ENCODE results near the gene CD99L2. TPM values are rescaled to one million over a fixed set of nuclear protein-coding genes. Genes with fewer than 3 reads are reported as not detected.
"Not testable (repeated sequence)": the region's sequence is repeated elsewhere in the genome, so short reads cannot be mapped to it uniquely, and the experiment has no call there.

The CD99L2 gene
- total and polyA plus RNA-seq, 2 donors = 24.8 to 54.4 TPM

DNA sequence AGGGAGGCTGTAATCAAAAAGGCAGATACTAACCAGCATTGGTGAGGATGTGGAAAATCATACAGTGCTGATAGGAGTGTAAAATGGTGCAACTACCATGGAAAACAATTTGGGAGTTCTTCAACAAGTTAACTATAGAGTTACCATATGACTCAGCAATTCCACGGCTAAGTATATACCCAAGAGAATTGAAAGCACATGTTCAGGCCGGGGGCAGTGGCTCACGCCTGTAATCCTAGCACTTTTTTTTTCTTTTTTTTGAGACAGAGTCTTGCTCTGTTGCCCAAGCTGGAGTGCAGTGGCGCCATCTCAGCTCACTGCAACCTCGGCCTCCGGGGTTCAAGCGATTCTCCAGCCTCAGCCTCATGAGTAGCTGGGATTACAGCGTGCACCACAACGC, 15.0 kb upstream of the CD99L2 start:
- no peak overlapping the region for H3K27ac ChIP-seq (ENCODE audit: low read depth)
- H3K4me3 ChIP-seq (ENCODE audit: low read depth, low read length) = no peak overlapping the region
- 83% methylated on average over 9 of the region's 9 CpGs for WGBS
- DNase-seq (ENCODE audit: extremely low spot score) = no peak
- H3K36me3 ChIP-seq (ENCODE audit: insufficient read depth) = no peaks in the 10 kb centered on the region
- H3K4me1 ChIP-seq (ENCODE audit: insufficient read depth) = no peaks in the 10 kb centered on the region

DNA sequence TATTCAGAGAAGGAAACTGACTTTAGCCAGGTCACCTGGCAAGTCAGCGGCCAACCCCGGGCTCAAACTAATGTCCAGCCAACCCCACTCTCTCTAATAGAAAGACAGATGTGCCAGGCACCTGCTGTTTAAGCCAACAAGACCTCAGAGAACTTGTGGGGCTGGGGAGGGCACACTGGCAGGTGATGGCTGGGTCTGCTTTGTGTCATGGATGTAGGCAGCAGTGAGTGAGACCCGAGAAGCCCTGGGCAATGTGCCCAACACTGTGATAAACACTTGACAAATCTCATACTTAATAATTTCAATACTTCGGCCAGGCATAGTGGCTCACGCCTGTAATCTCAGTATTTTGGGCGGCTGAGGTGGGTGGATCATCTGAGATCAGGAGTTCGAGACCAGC, 9.0 kb upstream of the CD99L2 start:
- Histone ChIP-seq H3K4me1 (ENCODE audit: insufficient read depth) (no peaks in the 10 kb centered on the region), H3K27ac (ENCODE audit: low read depth) (no peak overlapping the region), H3K4me3 (ENCODE audit: low read depth, low read length) (no peak overlapping the region), H3K36me3 (ENCODE audit: insufficient read depth) (no peaks in the 10 kb centered on the region)
- no peak for DNase-seq (ENCODE audit: extremely low spot score)
- WGBS = 64% methylated on average over 7 of the region's 7 CpGs

DNA sequence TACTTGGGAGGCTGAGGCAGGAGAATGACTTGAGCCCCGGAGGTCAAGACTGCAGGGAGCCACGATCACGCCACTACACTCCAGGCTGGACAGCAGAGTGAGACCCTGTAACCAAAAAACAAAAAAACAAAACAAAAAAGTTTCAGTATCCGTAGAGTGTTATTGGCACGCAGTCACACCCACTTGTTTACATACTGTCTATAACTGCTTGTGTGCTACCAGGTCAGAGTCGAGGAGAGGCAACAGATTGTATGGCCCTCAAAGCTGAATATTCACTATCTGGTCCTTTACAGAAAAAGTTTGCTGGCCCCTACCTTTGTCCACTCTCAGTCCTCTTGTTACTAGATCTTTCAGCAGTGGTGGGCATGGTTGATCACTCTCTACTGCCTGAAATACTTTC, 8.2 kb upstream of the CD99L2 start:
- H3K27ac ChIP-seq (ENCODE audit: low read depth) = no peak overlapping the region
- DNase-seq (ENCODE audit: extremely low spot score) = no peak
- H3K4me3 ChIP-seq (ENCODE audit: low read depth, low read length) = no peak overlapping the region
- WGBS = 83% methylated on average over 6 of the region's 6 CpGs
- H3K4me1 ChIP-seq (ENCODE audit: insufficient read depth) = no peaks in the 10 kb centered on the region
- H3K36me3 ChIP-seq (ENCODE audit: insufficient read depth) = no peaks in the 10 kb centered on the region

DNA sequence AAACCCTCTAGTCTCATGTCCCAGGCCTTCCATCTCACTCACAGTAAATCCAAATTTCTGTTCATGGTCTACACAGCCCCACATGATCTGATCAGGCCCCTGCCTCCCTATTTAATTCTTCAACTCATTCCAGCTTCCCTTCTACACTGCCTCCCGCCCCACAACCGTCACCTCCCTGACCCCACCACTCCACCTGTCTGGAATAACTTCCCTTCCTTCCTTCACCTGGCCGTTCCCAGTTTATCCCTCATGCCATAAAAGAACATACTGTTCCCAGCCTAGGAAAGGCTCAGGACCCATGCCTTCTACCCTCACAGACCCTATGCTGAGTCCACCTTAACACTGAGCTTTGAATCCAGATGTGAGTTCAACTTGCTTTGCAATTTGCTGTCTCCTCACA, 6.8 kb upstream of the CD99L2 start:
- DNase-seq (ENCODE audit: extremely low spot score) = no peak
- 75% methylated on average over 3 of the region's 3 CpGs for WGBS
- Histone ChIP-seq H3K4me3 (ENCODE audit: low read depth, low read length) (no peak overlapping the region), H3K36me3 (ENCODE audit: insufficient read depth) (no peaks in the 10 kb centered on the region), H3K27ac (ENCODE audit: low read depth) (no peak overlapping the region), H3K4me1 (ENCODE audit: insufficient read depth) (no peaks in the 10 kb centered on the region)

DNA sequence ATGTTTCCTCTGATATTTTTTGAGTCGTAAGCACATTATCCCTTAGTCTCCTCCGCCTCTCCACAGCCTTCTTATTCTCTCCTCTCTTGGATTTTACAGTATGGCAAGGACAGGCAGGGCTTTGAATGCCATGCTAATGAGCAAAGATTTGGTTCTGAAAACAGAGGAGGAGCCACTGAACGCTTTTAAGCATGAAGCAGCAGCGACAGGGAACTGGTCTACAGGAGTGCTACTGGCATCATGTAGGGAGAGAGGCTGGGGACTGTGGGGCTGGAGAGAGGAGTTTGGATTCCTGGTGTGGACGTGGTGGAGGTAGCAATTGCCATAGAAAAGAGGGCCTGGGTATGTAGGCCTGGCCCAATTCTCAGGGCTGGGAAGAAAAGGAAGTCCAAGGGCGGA, 4.6 kb upstream of the CD99L2 start:
- H3K36me3 ChIP-seq (ENCODE audit: insufficient read depth) = no peaks in the 10 kb centered on the region
- H3K4me3 ChIP-seq (ENCODE audit: low read depth, low read length) = no peak overlapping the region
- H3K4me1 ChIP-seq (ENCODE audit: insufficient read depth) = no peaks in the 10 kb centered on the region
- no peak for DNase-seq (ENCODE audit: extremely low spot score)
- 58% methylated on average over 6 of the region's 6 CpGs for WGBS
- no peak overlapping the region for H3K27ac ChIP-seq (ENCODE audit: low read depth)

DNA sequence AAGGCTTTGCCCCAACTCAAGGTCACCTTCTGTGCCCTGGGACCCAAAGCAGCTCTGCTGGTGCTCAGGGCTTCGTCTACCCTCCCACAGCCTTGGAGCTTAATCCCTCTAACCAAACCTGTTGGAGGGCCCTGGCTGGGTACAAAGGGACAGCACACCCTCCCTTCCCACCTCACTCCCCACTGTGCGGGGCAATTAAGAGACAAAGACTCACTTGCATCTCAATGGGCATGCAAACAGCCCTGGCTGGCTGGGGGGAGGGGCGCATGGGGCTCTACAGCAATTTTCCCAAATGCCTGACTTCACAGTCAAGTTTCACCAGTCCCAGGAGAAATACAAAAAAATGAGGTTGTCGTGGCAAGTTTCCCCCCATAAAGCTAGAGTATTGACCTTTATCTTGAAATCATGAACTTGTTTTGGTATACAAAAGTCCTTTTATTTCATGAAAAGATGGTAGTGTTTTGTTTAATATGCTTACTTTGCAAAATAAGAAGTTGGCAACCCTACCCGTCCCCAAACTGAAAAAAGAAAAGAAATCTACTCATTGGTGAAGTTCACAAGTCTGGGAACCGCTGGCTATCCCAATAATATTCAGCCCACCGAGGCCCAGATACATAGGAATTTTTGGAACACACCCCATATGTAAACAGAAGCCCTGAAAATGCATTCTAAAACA, 4.1 kb upstream of the CD99L2 start:
- no peak for DNase-seq (ENCODE audit: extremely low spot score)
- H3K36me3 ChIP-seq (ENCODE audit: insufficient read depth) = no peaks in the 10 kb centered on the region
- no peak overlapping the region for H3K4me3 ChIP-seq (ENCODE audit: low read depth, low read length)
- H3K4me1 ChIP-seq (ENCODE audit: insufficient read depth) = no peaks in the 10 kb centered on the region
- WGBS = 50% methylated on average over 7 of the region's 7 CpGs
- H3K27ac ChIP-seq (ENCODE audit: low read depth) = no peak overlapping the region

DNA sequence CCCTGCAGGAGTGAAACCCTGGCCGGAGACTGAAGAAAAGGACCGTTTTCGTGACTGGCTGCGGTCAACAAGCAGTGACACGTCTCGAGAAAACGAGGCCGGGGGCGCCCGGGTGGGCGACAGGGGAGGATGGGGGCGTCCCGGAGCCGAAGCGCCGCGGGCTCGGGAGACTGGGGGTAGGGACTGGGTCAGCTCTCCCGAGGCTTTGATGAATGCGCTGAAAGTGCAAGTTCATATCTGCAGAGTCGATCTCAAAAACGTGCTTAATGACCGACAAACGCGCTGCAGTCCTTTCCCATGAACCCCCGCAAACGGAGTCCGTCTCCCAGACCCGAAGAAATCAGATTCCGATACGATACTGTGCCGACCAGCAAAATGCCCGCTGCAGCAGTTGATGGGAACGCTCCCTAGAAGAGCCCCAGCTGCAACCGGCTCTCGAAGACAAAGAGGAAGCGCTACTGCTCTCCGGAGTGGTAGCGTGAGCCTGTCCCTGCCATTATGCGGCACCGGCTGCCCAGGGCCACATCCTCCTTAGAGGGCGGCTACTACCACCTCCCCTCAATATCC, 806 bp upstream of the CD99L2 start:
- under 1% methylated on average over 42 of the region's 42 CpGs for WGBS
- no peaks in the 10 kb centered on the region for H3K4me1 ChIP-seq (ENCODE audit: insufficient read depth)
- H3K27ac ChIP-seq (ENCODE audit: low read depth) = peak overlapping the region; percentile 38
- DNase-seq (ENCODE audit: extremely low spot score) = no peak
- no peaks in the 10 kb centered on the region for H3K36me3 ChIP-seq (ENCODE audit: insufficient read depth)
- H3K4me3 ChIP-seq (ENCODE audit: low read depth, low read length) = peak overlapping the region; percentile 80

DNA sequence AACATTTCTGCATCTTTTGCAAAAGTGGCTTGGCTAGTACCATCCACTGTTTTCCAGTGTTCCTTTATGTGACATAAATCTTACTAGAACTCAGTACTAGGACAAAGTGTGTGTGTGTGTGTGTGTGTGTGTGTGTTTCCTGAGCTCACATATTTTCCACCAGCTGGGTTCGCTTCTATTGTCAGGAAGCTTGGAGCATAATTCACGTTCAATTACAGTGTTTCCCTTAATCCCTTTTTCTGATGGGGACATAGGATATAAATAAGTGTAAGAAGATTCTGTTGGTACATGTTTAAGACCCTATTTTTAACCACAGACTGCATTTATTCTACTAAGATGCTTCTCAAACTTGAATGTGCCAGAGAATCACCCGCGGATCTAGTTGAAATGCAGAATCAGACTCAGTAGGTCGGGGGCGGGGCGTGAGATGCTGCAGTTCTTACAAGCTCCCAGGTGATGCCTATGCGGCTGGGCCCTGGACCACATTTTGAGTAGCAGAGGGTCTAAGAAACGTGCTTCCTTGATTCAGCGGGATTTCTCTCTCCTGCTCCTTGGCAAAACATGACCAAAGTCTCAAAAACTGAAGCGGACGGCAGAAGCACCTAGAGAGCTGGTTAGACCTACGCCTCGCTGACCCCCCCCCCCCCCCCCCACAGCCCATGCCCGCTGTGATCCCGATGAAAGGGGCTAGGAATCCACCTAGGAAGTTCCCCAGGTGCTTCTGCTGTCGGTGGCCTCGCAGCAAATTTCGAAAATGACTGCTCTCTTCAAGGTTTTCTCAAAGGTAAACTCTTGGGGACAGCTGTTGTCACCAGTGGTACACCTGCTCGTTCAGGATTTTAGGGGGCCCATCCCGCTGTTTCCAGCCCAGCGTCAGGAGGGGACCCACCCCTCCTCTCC, 797 bp downstream of the CD99L2 start:
- Histone ChIP-seq H3K4me3 (ENCODE audit: low read depth, low read length) (peak overlapping the region; percentile 80), H3K27ac (ENCODE audit: low read depth) (peak overlapping the region; percentile 59), H3K4me1 (ENCODE audit: insufficient read depth) (no peaks in the 10 kb centered on the region), H3K36me3 (ENCODE audit: insufficient read depth) (no peaks in the 10 kb centered on the region)
- WGBS = 3% methylated on average over 22 of the region's 22 CpGs
- no peak for DNase-seq (ENCODE audit: extremely low spot score)

DNA sequence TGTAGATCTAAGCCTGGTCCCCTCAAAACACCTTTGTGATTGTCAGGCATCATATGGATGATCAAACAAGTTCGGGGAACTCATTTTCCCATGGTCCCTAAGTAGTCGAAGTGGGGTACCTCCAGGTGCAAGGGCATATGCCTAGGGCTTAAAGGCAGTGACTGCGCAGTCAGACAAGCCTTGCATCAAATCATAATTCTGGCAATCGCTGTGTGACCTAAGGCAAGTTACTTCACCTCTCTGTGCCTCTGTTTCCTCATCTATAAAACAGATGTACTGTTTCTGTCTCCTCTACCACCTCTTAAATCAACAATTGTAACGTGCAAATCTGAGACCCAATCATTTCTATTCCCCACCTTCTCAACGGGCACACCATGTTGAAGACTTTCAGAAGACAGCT, 1.8 kb downstream of the CD99L2 start:
- H3K36me3 ChIP-seq (ENCODE audit: insufficient read depth) = no peaks in the 10 kb centered on the region
- 93% methylated on average over 6 of the region's 6 CpGs for WGBS
- no peak for DNase-seq (ENCODE audit: extremely low spot score)
- no peak overlapping the region for H3K27ac ChIP-seq (ENCODE audit: low read depth)
- H3K4me1 ChIP-seq (ENCODE audit: insufficient read depth) = no peaks in the 10 kb centered on the region
- no peak overlapping the region for H3K4me3 ChIP-seq (ENCODE audit: low read depth, low read length)

DNA sequence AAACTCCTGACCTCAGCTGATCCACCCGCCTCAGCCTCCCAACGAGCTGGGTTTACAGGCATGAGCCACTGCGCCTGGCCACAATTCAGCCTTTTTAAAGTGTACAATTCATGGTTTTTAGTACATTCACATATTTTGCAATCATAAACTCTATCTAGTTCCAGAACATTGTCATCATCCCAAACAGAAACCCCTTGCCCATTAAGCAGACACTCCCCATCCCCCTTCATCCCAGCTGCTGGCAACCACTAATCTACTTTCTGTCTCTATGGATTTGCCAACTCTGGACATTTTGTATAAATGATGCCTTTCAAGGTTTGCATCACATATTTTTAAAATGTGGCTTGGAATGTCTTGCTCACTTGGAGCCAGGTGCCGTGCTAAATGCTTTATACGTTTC, 4.5 kb downstream of the CD99L2 start:
- H3K4me1 ChIP-seq (ENCODE audit: insufficient read depth) = no peaks in the 10 kb centered on the region
- WGBS = 94% methylated on average over 5 of the region's 5 CpGs
- no peak for DNase-seq (ENCODE audit: extremely low spot score)

DNA sequence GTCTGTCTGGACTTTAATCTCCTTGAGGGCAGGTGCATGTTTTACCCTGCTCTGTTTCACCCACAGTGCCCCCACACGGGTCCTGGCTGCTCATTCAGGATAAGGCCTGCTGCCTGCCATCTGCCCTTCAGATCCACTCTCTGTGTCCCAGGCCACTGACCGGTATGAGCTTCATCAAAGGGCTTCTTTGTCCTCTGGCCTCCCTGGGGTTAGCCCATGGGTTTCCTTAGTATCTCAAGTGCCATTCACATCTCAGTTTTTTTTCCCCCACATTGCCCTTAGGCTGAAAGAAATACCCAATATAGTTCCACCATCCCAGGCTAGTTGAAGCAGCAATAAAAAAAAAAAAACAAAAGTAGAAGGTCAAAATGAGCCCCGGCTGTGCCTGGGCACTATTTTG, 9.3 kb downstream of the CD99L2 start:
- WGBS = 78% methylated on average over 3 of the region's 3 CpGs
- Histone ChIP-seq H3K27ac (ENCODE audit: low read depth) (no peak overlapping the region), H3K36me3 (ENCODE audit: insufficient read depth) (no peaks in the 10 kb centered on the region), H3K4me1 (ENCODE audit: insufficient read depth) (no peaks in the 10 kb centered on the region), H3K4me3 (ENCODE audit: low read depth, low read length) (no peak overlapping the region)
- DNase-seq (ENCODE audit: extremely low spot score) = no peak

More for the DNA sequence above, 4.5 kb downstream of the CD99L2 start:
- Histone ChIP-seq H3K27ac (ENCODE audit: low read depth) (no peak overlapping the region), H3K36me3 (ENCODE audit: insufficient read depth) (no peaks in the 10 kb centered on the region), H3K4me3 (ENCODE audit: low read depth, low read length) (no peak overlapping the region)

DNA sequence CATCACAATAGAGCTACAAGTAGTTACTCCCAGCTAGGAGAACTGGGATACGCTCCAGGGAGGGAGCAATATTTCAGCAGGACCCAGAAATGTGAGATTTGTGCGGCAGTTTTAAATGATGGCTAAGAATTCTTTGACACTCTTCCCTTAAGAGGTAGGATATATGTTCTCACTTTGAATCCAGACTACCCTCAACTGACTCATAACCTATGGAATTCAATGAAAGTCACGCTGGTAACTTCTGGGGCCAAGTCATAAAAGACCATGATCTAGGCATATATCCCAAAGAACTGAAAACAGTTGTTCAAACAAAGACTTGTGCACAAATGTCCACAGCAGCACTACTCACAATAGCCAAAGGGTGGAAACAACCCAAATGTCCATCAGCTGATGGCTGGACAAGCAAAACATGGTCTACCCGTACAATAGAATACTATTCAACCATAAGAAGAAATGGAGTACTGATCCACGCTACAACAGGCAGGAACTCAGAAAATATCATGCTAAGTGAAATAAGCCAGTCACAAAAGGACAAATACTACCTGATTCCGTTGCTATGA, 10.5 kb downstream of the CD99L2 start:
- WGBS = 94% methylated on average over 6 of the region's 6 CpGs
- no peak overlapping the region for H3K27ac ChIP-seq (ENCODE audit: low read depth)
- DNase-seq (ENCODE audit: extremely low spot score) = no peak
- H3K4me3 ChIP-seq (ENCODE audit: low read depth, low read length) = no peak overlapping the region
- no peaks in the 10 kb centered on the region for H3K4me1 ChIP-seq (ENCODE audit: insufficient read depth)
- no peaks in the 10 kb centered on the region for H3K36me3 ChIP-seq (ENCODE audit: insufficient read depth)

DNA sequence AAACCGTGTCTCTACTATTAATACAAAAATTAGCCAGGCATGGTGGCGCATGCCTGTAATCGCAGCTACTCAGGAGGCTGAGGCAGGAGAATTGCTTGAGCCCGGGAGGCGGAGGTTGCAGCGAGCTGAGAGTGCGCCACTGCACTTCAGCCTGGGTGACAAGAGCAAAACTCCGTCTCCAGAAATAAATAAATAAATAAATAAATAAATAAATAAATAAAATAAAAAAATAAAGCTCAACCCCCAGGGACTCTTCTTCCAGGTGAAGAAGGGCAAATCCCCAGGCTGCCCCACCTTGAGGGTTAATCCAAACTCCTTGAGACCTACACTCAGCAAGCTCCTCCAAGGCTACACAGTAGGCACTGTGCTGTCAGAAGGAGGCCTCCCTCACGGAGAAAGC, 11.2 kb downstream of the CD99L2 start:
- H3K4me1 ChIP-seq (ENCODE audit: insufficient read depth); H3K36me3 ChIP-seq (ENCODE audit: insufficient read depth); DNase-seq (ENCODE audit: extremely low spot score); H3K27ac ChIP-seq (ENCODE audit: low read depth); H3K4me3 ChIP-seq (ENCODE audit: low read depth, low read length): not testable (repeated sequence)
- WGBS = 98% methylated on average over 9 of the region's 9 CpGs

DNA sequence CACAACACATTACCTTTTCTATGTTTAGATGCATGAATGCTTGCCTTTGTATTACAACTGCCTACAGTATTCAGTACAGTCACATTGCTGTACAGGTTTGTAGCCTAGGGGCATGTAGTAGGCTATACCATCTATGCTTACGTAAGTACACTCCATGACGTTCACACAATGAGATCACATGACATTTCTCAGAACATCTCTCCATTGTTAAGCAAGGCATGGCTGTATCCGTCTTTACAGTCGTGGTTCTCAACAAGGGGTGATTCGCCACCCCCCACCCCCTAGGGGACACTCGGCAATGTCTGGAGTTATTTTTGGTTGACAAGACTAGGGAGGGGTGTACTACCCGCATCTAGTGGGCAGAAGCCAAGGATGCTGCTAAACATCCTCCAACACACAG, 12.1 kb downstream of the CD99L2 start:
- H3K27ac ChIP-seq (ENCODE audit: low read depth) = no peak overlapping the region
- no peaks in the 10 kb centered on the region for H3K4me1 ChIP-seq (ENCODE audit: insufficient read depth)
- WGBS = 91% methylated on average over 7 of the region's 7 CpGs
- no peaks in the 10 kb centered on the region for H3K36me3 ChIP-seq (ENCODE audit: insufficient read depth)
- DNase-seq (ENCODE audit: extremely low spot score) = no peak
- no peak overlapping the region for H3K4me3 ChIP-seq (ENCODE audit: low read depth, low read length)

All from urinary bladder (tissue), 4 donors.